Psoas muscle (tissue), 8 donors: ENCODE results near the gene IQSEC1. TPM values are rescaled to one million over a fixed set of nuclear protein-coding genes. Genes with fewer than 3 reads are reported as not detected.
A peak's percentile ranks its signal among the peaks of the same experiment; 100 is the strongest.

ENCODE experiments used
- ATAC-seq, 4 donors: fragments of 200-7000 bp; cut with Tn5 transposase; one replicate each; pipeline ENCODE4 v1.9.1; 2020; ENCODE audit warnings: moderate library complexity in 3 of 4, mild to moderate bottlenecking in 2 of 4
- DNase-seq, 2 donors: peaks; one replicate each; pipeline ENCODE4 v3.0.0-alpha.2; 2020
- H3K27ac ChIP-seq: fragments of 200-600 bp; one replicate; pipeline ENCODE4 v1.8.0; 2022
- H3K27me3 ChIP-seq, 3 donors: fragments of 200-600 bp in 1 of 3; one replicate each; pipeline versions ENCODE4 v1.6.1 to v1.8.0; 2013 to 2022; ENCODE audit warnings: low read length in 2 of 3, mild to moderate bottlenecking in 2 of 3, moderate library complexity in 1 of 3; ENCODE audit not compliant: insufficient read depth in 3 of 3
- H3K36me3 ChIP-seq, 2 donors: fragments of 200-600 bp in 1 of 2; one replicate each; pipeline versions ENCODE4 v1.6.1 to v1.8.0; 2013 to 2022; ENCODE audit warnings: low read depth in 1 of 2, mild to moderate bottlenecking in 1 of 2, moderate library complexity in 1 of 2; ENCODE audit not compliant: insufficient read depth in 1 of 2
- H3K4me1 ChIP-seq: fragments of 200-600 bp; one replicate; pipeline ENCODE4 v1.8.0; 2022
- H3K4me3 ChIP-seq: fragments of 200-600 bp; one replicate; pipeline ENCODE4 v1.8.0; 2022; ENCODE audit warnings: mild to moderate bottlenecking
- H3K9me3 ChIP-seq: fragments of 200-600 bp; one replicate; pipeline ENCODE4 v1.8.0; 2022
- CTCF ChIP-seq: fragments of 200-600 bp; IDR thresholded peaks from one replicate; pipeline ENCODE4 v1.8.0; 2022; ENCODE audit warnings: antibody characterized with exemption
- WGBS, 3 donors: extraction: QIAGEN DNeasy Blood & Tissue Kit; methylation state at CpG; one replicate each; pipeline versions ENCODE4 v1.1.6 to v1.1.7; 2013; 5-methylcytosine and 5-hydroxymethylcytosine counted together
- intact Hi-C, 2 donors: fragments of 100-400 bp; cut with DNase I; formaldehyde crosslinking; loops; one replicate each; pipeline versions ENCODE4 v1.11.0 to v1.14.2; 2022
- polyA plus RNA-seq, 3 donors: library from polyadenylated mRNA; stranded (reverse); fragments of 200-250 nt; gene quantifications; one replicate each; pipeline ENCODE4 v1.2.3, GENCODE V29; 2013
- total RNA-seq, 4 donors: library from RNA; stranded (reverse); fragmentation: NEBNext Ultra II Directional in 2 of 4; extraction: Animal tissue kit (Norgen Biotek cat#: 25700) in 2 of 4; gene quantifications; one replicate each; pipeline versions ENCODE4 v1.2.1 to v1.2.4, GENCODE V29; 2021 to 2023
- donor health status: healthy with polysubstance abuse.
- donor health status: DM: no; HTN: no; CAD: no; lungs with moderate emphysema.
- donor health status: Bipolar disorder and iron deficiency.
- donor health status: healthy.
- donor health status: DM: yes; HTN: yes; CAD: no.
- donor health status: DM: no; HTN: no; CAD: no.
- donor health status: DM: no; HTN: no; CAD: no.
- donor health status: DM: yes; HTN: yes; CAD: no.

IQSEC1 gene
- total and polyA plus RNA-seq, 7 donors: 8.6 to 45.4 (median 28.0) TPM

GRCh38 chr3:13028010-13028821, 45.0 kb downstream of the IQSEC1 start:
- H3K27me3 ChIP-seq: no peaks in the 10 kb centered on the region
- H3K27ac ChIP-seq: no peak overlapping the region
- DNase-seq (no peak), ATAC-seq (no peak)
- H3K4me3 ChIP-seq: no peak overlapping the region
- WGBS, 3 donors: 66 to 72% (median 67%) methylated on average over 11 of the region's 11 CpGs
- H3K9me3 ChIP-seq: no peaks in the 10 kb centered on the region
- intact Hi-C loops: no loop called here
- TF ChIP-seq CTCF: no peak
- H3K4me1 ChIP-seq: no peaks in the 10 kb centered on the region
- H3K36me3 ChIP-seq: no peaks in the 10 kb centered on the region

GRCh38 chr3:13027154-13027553, 46.1 kb downstream of the IQSEC1 start:
- no peaks in the 10 kb centered on the region for H3K36me3 ChIP-seq
- ATAC-seq (no peak), DNase-seq (no peak)
- no peak overlapping the region for H3K27ac ChIP-seq
- no peaks in the 10 kb centered on the region for H3K9me3 ChIP-seq
- H3K27me3 ChIP-seq: peaks cover 0 to 2% (median 0%) of the 10 kb centered on the region in 3 donors
- peaks cover 1% of the 10 kb centered on the region for H3K4me1 ChIP-seq
- WGBS, 3 donors: 96 to 99% (median 96%) methylated on average over 7 of the region's 7 CpGs
- no peak overlapping the region for H3K4me3 ChIP-seq
- intact Hi-C loops: no loop called here
- no peak for TF ChIP-seq CTCF

- Histone ChIP-seq H3K27me3 (peaks cover 0 to 2% (median 0%) of the 10 kb centered on the region in 3 donors), H3K27ac (no peak overlapping the region), H3K4me1 (peaks cover 7% of the 10 kb centered on the region), H3K36me3 (no peaks in the 10 kb centered on the region), H3K4me3 (no peak overlapping the region), H3K9me3 (no peaks in the 10 kb centered on the region)
- TF ChIP-seq CTCF: no peak
- DNase-seq (no peak), ATAC-seq (no peak)
- whole genome bisulfite sequencing, 3 donors: 77 to 87% (median 87%) methylated on average over 3 of the region's 3 CpGs
- intact Hi-C loops: no loop called here
Measured at GRCh38 chr3:13026534-13026933, 46.7 kb downstream of the IQSEC1 start.

GRCh38 chr3:13025778-13026518, 47.3 kb downstream of the IQSEC1 start:
- ATAC-seq (no peak), DNase-seq (peak in 1 of 2 donors; percentile 38)
- intact Hi-C loops: no loop called here
- no peaks in the 10 kb centered on the region for H3K9me3 ChIP-seq
- no peak for TF ChIP-seq CTCF
- no peaks in the 10 kb centered on the region for H3K36me3 ChIP-seq
- peaks cover 12% of the 10 kb centered on the region for H3K4me1 ChIP-seq
- WGBS, 3 donors: 85 to 93% (median 90%) methylated on average over 10 of the region's 10 CpGs
- H3K27ac ChIP-seq: no peak overlapping the region
- peaks cover 0 to 2% (median 0%) of the 10 kb centered on the region in 3 donors for H3K27me3 ChIP-seq
- no peak overlapping the region for H3K4me3 ChIP-seq
